H9 (cell line): ENCODE measurements around the gene DENND6B. TPM values are rescaled to one million over a fixed set of nuclear protein-coding genes. Genes with fewer than 3 reads are reported as not detected.

Experiments
- DNase-seq: peaks from one replicate; pipeline ENCODE4 v3.0.0-alpha.2; 2017
- H2AFZ ChIP-seq: one replicate; pipeline ENCODE4 v1.6.1; 2013; ENCODE audit warnings: mild to moderate bottlenecking, low read length, control low read depth, moderate library complexity
- H2AK5ac ChIP-seq: 2 replicates; pipeline ENCODE4 v1.6.1; 2013; ENCODE audit warnings: low read length, control low read depth, mixed read lengths; ENCODE audit not compliant: insufficient read length
- H2BK120ac ChIP-seq: one replicate; pipeline ENCODE4 v1.6.1; 2013; ENCODE audit warnings: low read depth, mild to moderate bottlenecking, low read length, control low read depth, inconsistent platforms; ENCODE audit not compliant: poor library complexity, severe bottlenecking
- H2BK12ac ChIP-seq: 2 replicates; pipeline ENCODE4 v1.6.1; 2013; ENCODE audit warnings: low read length, control low read depth, mixed read lengths, low read depth; ENCODE audit not compliant: insufficient read length
- H2BK15ac ChIP-seq: 2 replicates; pipeline ENCODE4 v1.6.1; 2013; ENCODE audit warnings: low read depth, low read length, control low read depth
- H2BK20ac ChIP-seq: one replicate; pipeline ENCODE4 v1.6.1; 2013; ENCODE audit warnings: low read depth, mild to moderate bottlenecking, low read length, control low read depth, inconsistent platforms; ENCODE audit not compliant: poor library complexity, severe bottlenecking
- H2BK5ac ChIP-seq: 2 replicates; pipeline ENCODE4 v1.6.1; 2013; ENCODE audit warnings: low read length, control low read depth, mixed read lengths; ENCODE audit not compliant: insufficient read length
- H3K14ac ChIP-seq: 2 replicates; pipeline ENCODE4 v1.6.1; 2013; ENCODE audit warnings: low read length, control low read depth; ENCODE audit not compliant: insufficient read depth
- H3K18ac ChIP-seq: 2 replicates; pipeline ENCODE4 v1.6.1; 2013; ENCODE audit warnings: low read depth, mild to moderate bottlenecking, mixed read lengths, low read length, control low read depth; ENCODE audit not compliant: insufficient read length
- H3K23ac ChIP-seq: 2 replicates; pipeline ENCODE4 v1.6.1; 2013; ENCODE audit warnings: low read length, control low read depth, mixed read lengths, low read depth; ENCODE audit not compliant: insufficient read length
- H3K23me2 ChIP-seq: 2 replicates; pipeline ENCODE4 v1.6.1; 2013; ENCODE audit warnings: low read depth, mild to moderate bottlenecking, mixed read lengths, low read length, control low read depth; ENCODE audit not compliant: insufficient read length, poor library complexity, severe bottlenecking
- H3K27ac ChIP-seq: 2 replicates; pipeline ENCODE4 v1.5.1; 2013; ENCODE audit warnings: low read length, control low read depth, mixed read lengths, low read depth; ENCODE audit not compliant: insufficient read length
- H3K27me3 ChIP-seq: 2 replicates; pipeline ENCODE4 v1.6.1; 2013; ENCODE audit warnings: low read length, control low read depth, inconsistent platforms; ENCODE audit not compliant: insufficient read depth
- H3K4ac ChIP-seq: 2 replicates; pipeline ENCODE4 v1.6.1; 2013; ENCODE audit warnings: low read depth, mild to moderate bottlenecking, control low read depth, inconsistent platforms, low read length, moderate library complexity
- H3K4me1 ChIP-seq: 2 replicates; pipeline ENCODE4 v1.6.1; 2013; ENCODE audit warnings: low read length, control low read depth, inconsistent platforms; ENCODE audit not compliant: insufficient read depth
- H3K4me2 ChIP-seq: 2 replicates; pipeline ENCODE4 v1.6.1; 2013; ENCODE audit warnings: low read length, control low read depth, mixed read lengths; ENCODE audit not compliant: insufficient read length, insufficient read depth
- H3K56ac ChIP-seq: 2 replicates; pipeline ENCODE4 v1.6.1; 2013; ENCODE audit warnings: low read depth, mild to moderate bottlenecking, mixed read lengths, low read length, control low read depth; ENCODE audit not compliant: insufficient read length
- H3K79me1 ChIP-seq: 2 replicates; pipeline ENCODE4 v1.6.1; 2013; ENCODE audit warnings: low read depth, mild to moderate bottlenecking, moderate library complexity, low read length, control low read depth, inconsistent platforms; ENCODE audit not compliant: insufficient read depth, poor library complexity, severe bottlenecking
- H3K79me2 ChIP-seq: 2 replicates; pipeline ENCODE4 v1.6.1; 2013; ENCODE audit warnings: low read length, control low read depth, inconsistent platforms; ENCODE audit not compliant: insufficient read depth
- H3K9ac ChIP-seq: 2 replicates; pipeline ENCODE4 v1.6.1; 2013; ENCODE audit warnings: low read length, control low read depth, mixed read lengths; ENCODE audit not compliant: insufficient read length; ENCODE audit errors: extremely low read depth
- H3K9me3 ChIP-seq: one replicate; pipeline ENCODE4 v1.6.1; 2013; ENCODE audit warnings: low read depth, low read length, inconsistent platforms; ENCODE audit not compliant: control insufficient read depth
- H3T11ph ChIP-seq: one replicate; pipeline ENCODE4 v1.6.1; 2013; ENCODE audit warnings: mild to moderate bottlenecking, low read length, control low read depth, inconsistent platforms
- H4K20me1 ChIP-seq: one replicate; pipeline ENCODE4 v1.6.1; 2013; ENCODE audit not compliant: control insufficient read depth, insufficient read length, insufficient read depth
- H4K5ac ChIP-seq: 2 replicates; pipeline ENCODE4 v1.6.1; 2013; ENCODE audit warnings: low read depth, mild to moderate bottlenecking, mixed read lengths, low read length, control low read depth; ENCODE audit not compliant: insufficient read length
- H4K8ac ChIP-seq: replicated peaks from 2 replicates; pipeline ENCODE4 v1.6.1; 2013; ENCODE audit warnings: low read length, control low read depth, mixed read lengths, low read depth; ENCODE audit not compliant: insufficient read length
- H4K91ac ChIP-seq: 2 replicates; pipeline ENCODE4 v1.6.1; 2013; ENCODE audit warnings: low read depth, mild to moderate bottlenecking, moderate library complexity, mixed read lengths, low read length, control low read depth; ENCODE audit not compliant: insufficient read length
- H3K27ac Mint-ChIP-seq, 3 experiments: 2 replicates in 2 of 3; 3 replicates in 1 of 3; pipeline ENCODE4 v1.8.0; 2020 to 2021; ENCODE audit warnings: mixed read lengths in 3 of 3, mild to moderate bottlenecking in 1 of 3, moderate library complexity in 1 of 3
- H3K27me3 Mint-ChIP-seq: 2 replicates; pipeline ENCODE4 v1.8.0; 2021; ENCODE audit warnings: low read depth, mild to moderate bottlenecking, moderate library complexity, mixed read lengths
- H3K36me3 Mint-ChIP-seq, 3 experiments: 2 replicates in 2 of 3; 3 replicates in 1 of 3; pipeline ENCODE4 v1.8.0; 2020 to 2021; ENCODE audit warnings: low read depth in 3 of 3, mixed read lengths in 3 of 3; ENCODE audit not compliant: insufficient read depth in 1 of 3
- H3K4me1 Mint-ChIP-seq, 2 experiments: 2 replicates each; pipeline ENCODE4 v1.8.0; 2020; ENCODE audit warnings: mixed read lengths in 2 of 2
- H3K4me3 Mint-ChIP-seq, 2 experiments: 2 replicates in 1 of 2; 3 replicates in 1 of 2; pipeline ENCODE4 v1.8.0; 2020 to 2021; ENCODE audit warnings: mild to moderate bottlenecking in 2 of 2, mixed read lengths in 2 of 2, moderate library complexity in 1 of 2
- H3K9me3 Mint-ChIP-seq, 2 experiments: 2 replicates in 1 of 2; 3 replicates in 1 of 2; pipeline ENCODE4 v1.8.0; 2020; ENCODE audit warnings: mild to moderate bottlenecking in 2 of 2, mixed read lengths in 2 of 2, moderate library complexity in 1 of 2
- WGBS: extraction: QIAGEN DNeasy Blood & Tissue Kit; methylation state at CpG from one replicate; pipeline ENCODE4 v1.1.7; 2013; ENCODE audit warnings: missing lambda C conversion rate, low lambda C conversion rate, mixed read lengths; ENCODE audit not compliant: insufficient read length; ENCODE audit errors: extremely low coverage; 5-methylcytosine and 5-hydroxymethylcytosine counted together
- total RNA-seq: library from RNA; stranded (reverse); gene quantifications from 2 replicates; pipeline ENCODE4 v1.2.1, GENCODE V29; 2021
- TF ChIP-seq, protein P1 (sequence below): fragments of 200-600 bp; sonication (generic); conservative IDR thresholded peaks from 3 replicates; pipeline ENCODE4 v1.8.0; 2021; ENCODE audit warnings: antibody characterized with exemption, mild to moderate bottlenecking

The DENND6B gene
- total RNA-seq, 1 experiment from 2014 or later: 1.5 TPM

DNA sequence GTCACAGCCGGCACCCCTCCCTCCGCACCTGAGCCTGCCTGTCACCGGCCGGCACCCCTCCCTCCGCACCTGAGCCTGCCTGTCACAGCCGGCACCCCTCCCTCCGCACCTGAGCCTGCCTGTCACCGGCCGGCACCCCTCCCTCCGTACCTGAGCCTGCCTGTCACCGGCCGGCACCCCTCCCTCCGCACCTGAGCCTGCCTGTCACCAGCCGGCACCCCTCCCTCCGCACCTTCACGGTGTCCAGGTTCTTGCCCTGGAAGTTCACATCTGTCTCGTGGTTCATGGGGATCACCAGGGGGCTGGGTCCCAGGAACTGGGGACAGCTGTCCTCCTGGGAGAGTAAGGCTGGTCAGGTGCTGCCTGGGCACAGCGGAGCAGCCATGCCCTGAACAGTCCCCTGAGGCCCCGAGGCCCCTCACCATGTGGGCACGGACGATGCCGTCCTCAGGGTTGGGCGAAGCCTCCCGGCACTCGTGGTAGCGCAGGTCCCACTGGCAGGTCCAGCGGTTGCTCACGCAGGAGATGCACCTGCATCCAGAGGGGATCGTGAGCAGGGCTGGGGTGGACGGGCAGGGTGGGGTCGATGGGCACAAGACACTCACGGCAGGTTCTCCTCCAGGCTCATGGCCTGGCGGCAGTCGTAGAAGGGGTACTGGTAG lies 41.1 kb downstream of the DENND6B start:
- H3K27me3 Mint-ChIP-seq: no peaks in the 10 kb centered on the region
- H3K4me1 Mint-ChIP-seq: no peaks in the 10 kb centered on the region
- Histone ChIP-seq H3K9me3 (no peaks in the 10 kb centered on the region), H3K79me1 (no peaks in the 10 kb centered on the region), H3K18ac (no peak overlapping the region), H3K4me2 (no peak overlapping the region), H2BK120ac (no peak overlapping the region), H2BK5ac (no peak overlapping the region), H3K9ac (no peak overlapping the region), H4K5ac (no peak overlapping the region), H4K20me1 (no peaks in the 10 kb centered on the region), H3K56ac (no peak overlapping the region), H3K23ac (no peak overlapping the region), H3K4ac (no peak overlapping the region), H2BK12ac (no peak overlapping the region), H2AFZ (no peak overlapping the region), H3K79me2 (no peaks in the 10 kb centered on the region), H3K4me1 (no peaks in the 10 kb centered on the region), H2BK15ac (no peak overlapping the region), H3T11ph (no peak overlapping the region), H3K27me3 (no peaks in the 10 kb centered on the region), H3K14ac (no peak overlapping the region), H3K27ac (no peak overlapping the region), H2BK20ac (no peak overlapping the region), H4K91ac (no peak overlapping the region), H3K23me2 (peaks cover 3% of the 10 kb centered on the region), H2AK5ac (no peak overlapping the region), H4K8ac (no peak overlapping the region)
- H3K9me3 Mint-ChIP-seq: no peaks in the 10 kb centered on the region; a peak in 1 of 5 replicates
- no peak for DNase-seq
- TF ChIP-seq, protein P1, sequence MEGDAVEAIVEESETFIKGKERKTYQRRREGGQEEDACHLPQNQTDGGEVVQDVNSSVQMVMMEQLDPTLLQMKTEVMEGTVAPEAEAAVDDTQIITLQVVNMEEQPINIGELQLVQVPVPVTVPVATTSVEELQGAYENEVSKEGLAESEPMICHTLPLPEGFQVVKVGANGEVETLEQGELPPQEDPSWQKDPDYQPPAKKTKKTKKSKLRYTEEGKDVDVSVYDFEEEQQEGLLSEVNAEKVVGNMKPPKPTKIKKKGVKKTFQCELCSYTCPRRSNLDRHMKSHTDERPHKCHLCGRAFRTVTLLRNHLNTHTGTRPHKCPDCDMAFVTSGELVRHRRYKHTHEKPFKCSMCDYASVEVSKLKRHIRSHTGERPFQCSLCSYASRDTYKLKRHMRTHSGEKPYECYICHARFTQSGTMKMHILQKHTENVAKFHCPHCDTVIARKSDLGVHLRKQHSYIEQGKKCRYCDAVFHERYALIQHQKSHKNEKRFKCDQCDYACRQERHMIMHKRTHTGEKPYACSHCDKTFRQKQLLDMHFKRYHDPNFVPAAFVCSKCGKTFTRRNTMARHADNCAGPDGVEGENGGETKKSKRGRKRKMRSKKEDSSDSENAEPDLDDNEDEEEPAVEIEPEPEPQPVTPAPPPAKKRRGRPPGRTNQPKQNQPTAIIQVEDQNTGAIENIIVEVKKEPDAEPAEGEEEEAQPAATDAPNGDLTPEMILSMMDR: no peak
- H3K4me3 Mint-ChIP-seq: no peak overlapping the region; a peak in 1 of 5 replicates
- no CpG with 5 or more reads among the region's 34 CpGs for WGBS
- peaks cover 14 to 44% (median 40%) of the 10 kb centered on the region in 3 experiments for H3K36me3 Mint-ChIP-seq
- H3K27ac Mint-ChIP-seq: no peak overlapping the region
